ENCODE data around the gene GRK3.
A peak's percentile ranks its signal among the peaks of the same experiment; 100 is the strongest.

The GRK3 gene

DNA sequence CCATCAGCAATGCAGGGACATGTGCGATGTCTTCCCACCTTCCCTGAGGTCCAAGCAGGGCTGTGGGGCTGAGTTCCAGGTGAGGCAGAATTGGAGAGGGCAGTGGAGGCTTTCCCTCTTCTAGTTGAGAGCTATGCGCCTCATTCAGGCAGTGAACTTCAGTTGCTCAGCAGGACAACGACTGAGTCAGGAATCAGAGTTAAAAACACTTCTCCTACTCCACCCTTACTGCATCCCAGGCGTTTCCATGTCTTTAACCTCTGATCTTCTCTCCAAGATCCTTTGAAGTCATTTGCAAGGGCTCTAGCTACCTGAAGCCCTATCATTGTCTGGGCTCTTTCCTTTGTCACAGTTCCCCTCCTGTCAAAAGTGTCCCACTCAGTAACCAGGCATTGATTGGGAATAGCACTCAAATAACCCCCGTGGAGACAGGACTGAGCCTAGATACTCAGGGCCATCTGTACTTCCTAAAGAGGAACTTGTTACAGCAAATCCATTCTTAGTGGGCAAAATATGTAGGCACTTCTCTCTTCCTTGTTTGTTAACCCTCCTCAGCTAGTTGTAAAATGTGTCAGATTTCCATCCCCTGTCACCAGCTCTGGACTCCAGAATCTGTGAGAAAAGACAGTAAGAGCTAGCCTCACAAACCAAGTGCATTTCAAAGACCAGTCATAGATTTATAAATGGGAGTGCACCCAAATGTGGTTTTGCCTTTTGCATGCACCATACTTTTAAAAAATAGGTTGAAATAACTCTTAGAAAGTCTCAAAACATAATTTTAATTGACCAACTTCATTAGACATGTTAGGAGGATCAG lies 105.0 kb downstream of the GRK3 start:
- no peak for DNase-seq

DNA sequence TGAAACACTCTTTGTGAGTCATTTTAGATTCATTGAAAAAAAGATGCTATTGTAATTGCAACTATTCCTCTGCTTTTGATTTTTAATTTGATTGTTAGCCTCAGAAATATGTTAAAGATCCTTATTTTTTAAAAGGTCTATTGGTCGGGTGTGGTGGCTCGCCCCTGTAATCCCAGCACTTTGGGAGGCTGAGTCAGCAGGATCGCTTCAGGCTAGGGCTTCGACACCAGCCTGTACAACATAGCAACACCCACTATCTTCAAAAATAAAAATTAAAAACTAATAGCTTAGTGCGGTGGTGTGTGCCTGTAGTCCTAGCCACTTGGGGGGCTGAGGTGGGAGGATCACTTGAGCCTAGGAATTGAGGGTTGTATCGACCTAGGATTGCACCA lies 105.6 kb downstream of the GRK3 start:
- no peak for DNase-seq

DNA sequence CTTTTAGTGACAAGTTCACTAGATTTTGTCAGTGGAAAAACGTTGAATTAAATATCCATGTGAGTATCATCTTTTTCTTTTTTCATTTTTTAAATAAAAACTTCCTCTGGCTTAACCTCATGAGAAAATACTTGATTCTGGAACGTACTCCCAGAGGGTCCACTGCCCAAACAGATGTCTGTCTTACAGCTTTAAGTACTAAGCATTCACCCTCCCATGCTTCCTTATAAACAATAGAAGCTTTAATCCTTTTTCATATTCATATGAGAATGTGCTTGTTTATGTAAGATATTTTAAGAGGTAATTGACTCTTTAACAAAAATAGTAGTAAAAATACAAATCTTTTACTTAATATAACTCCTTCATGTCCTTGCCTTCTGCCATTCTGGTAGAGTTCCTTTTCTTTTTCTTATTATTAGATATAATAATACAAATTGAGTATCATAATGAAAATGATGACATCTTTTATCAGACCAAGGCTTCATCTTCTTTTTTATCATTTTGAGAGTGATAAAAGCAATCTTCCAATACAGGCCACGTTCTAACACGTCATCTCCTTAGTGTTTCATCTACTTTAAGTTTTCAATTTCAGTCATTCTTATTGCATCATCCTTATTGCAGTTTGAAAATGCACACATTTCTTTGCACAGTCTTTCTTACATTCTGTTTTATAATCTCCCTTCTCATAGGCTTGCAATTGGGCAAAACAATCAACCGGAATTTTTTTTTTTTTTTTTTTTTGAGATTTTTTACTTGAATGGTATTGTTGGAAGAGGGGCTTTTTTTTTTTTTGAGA lies 108.0 kb downstream of the GRK3 start:
- no peak for DNase-seq

DNA sequence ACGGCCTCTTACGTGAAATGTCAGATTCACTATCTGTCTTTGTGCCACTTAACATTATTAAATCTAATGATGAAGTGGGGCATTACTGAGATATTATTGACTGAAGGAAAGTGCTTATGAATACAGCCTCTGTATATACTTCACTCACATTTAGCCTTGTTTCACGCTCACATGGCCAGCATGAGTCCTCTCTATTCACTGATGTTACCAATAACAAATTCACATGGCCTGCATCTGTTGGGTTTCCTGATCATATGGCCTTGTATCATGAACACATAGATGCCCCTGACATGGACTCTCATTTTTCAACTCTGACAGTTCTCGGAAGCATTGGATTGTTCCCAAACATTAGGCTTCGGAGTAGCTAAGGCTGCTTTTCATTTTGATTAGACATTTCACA lies 109.2 kb downstream of the GRK3 start:
- DNase-seq: no peak

DNA sequence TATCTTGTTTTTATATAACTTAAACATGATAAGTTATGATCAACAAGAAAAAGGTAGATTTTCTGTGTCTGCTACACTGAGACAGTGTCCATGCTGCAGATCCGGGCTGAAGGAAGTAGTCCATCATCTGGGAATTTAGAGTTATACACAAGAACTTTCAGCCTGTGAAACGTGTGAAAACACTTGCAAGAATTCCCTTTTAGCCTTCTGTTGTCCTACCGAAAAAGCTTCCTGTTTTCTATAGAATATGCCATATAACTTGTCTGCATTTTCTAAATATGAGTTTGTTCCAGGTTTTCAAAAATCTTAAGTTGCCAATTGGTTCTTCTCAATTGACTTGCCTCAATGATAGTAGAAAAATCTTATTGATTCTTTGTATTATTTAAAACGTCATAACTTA lies 113.2 kb downstream of the GRK3 start:
- DNase-seq: no peak

DNA sequence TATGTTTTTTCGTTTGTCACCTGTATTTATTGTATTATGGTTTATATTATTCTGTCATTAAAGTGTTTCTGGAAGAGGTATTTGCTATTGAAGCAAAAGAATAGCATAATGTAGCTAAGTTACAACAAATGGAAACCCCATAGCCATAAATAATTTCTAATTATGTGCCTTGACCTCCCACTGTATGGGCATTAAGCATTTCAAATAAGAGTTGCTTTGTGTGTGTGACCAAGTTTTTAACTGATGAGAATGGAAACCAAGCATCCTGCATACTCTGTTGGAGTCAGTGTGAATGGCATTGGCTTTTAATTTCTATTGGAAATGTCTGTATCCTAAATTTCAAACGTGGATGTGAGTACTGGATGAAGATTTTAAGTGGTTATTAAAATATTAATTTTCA lies 115.6 kb downstream of the GRK3 start:
- DNase-seq: no peak

DNA sequence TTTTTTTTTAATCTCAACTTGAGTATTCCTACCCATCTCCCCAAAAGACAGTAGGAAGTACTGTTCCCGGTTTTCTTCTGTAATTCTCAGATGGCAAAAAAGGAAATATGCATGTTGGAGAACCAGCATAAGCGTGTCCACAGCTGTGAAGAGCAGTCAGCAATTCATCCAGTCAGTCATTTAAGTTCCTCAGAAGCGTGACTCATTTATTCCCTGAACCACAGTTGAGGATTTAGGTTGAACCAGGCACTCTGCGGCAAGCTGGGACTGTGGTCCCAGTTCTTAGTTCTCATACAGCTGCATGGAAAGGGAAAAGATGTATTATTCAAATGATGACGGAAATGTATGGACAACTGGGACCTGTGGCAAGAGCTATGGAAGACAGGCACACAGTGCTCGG lies 116.5 kb downstream of the GRK3 start:
- no peak for DNase-seq

DNA sequence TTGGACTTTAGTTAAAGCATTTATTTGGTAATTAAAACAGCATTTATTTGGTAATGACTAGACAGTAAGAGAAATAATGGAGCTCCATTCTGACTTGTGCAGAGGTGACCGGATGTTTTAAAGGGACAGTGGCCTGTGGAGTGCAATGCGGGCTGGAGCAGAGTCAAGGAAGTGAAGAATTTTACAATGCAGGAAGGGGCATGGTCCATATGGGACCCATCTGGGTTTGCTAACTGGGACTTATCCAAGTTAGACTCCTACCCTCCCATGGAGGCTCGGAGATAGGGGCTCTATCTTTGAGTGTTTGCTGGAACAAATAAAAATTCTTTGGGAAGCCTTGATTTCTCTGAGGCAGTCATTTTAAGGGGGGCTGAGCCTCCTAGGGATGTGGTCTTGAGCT lies 117.6 kb downstream of the GRK3 start:
- no peak for DNase-seq

DNA sequence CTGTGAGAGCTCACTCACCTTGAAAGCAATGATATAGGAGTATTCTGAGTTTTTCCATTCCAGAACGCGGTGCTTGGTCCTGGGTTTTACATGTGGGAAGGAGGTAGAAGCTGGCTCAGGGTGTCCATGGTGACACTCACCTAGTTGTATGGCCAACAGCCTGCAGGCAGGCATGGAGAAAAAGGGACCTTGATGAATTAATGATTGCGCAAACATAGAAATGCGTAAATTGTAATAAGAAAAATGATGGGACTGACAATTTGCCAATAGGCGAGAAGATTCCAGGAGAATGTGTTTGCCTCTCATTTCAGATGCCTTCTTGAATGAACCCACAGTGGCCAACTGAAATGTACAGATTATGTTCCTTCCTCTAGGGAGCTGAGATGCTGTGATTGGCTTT lies 124.2 kb downstream of the GRK3 start:
- no peak for DNase-seq

DNA sequence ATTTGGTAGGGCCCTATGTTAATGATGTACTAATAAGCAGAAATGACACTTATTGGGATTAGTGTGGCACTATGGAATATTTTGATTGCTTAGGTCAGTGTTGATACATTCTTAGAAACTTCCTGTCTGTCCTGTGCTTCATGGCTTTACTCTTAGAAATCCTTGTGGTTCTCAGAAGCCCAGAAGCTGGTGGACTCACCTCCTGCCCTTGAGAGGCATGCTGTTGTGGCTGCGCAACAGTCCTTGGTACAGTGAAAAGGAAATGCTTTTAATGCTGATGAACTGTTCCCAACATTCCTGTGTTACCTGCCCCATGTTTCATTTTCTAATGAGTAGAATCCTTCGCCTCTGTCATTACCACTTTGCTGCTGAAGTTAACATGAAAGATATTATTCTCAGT lies 125.2 kb downstream of the GRK3 start:
- no peak for DNase-seq

DNA sequence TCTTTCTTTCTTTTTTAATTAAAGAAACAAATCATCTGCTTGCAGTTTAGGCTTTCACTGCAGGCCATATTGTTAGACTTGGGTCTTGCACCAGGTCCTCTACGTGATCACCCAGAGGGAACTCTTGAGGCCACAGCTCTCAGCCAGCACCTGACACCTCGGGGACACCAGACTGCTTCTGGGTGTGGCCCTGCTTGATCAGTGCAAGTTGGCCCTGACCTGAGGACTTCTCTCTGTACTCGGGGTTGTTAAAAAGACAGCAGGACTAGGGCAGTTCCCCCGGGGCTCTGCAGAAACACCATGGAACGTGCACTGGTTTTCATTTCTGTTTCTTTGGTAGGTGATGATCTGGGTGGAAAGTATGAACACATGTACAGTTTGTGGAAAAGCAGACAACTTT lies 126.3 kb downstream of the GRK3 start:
- DNase-seq: no peak

DNA sequence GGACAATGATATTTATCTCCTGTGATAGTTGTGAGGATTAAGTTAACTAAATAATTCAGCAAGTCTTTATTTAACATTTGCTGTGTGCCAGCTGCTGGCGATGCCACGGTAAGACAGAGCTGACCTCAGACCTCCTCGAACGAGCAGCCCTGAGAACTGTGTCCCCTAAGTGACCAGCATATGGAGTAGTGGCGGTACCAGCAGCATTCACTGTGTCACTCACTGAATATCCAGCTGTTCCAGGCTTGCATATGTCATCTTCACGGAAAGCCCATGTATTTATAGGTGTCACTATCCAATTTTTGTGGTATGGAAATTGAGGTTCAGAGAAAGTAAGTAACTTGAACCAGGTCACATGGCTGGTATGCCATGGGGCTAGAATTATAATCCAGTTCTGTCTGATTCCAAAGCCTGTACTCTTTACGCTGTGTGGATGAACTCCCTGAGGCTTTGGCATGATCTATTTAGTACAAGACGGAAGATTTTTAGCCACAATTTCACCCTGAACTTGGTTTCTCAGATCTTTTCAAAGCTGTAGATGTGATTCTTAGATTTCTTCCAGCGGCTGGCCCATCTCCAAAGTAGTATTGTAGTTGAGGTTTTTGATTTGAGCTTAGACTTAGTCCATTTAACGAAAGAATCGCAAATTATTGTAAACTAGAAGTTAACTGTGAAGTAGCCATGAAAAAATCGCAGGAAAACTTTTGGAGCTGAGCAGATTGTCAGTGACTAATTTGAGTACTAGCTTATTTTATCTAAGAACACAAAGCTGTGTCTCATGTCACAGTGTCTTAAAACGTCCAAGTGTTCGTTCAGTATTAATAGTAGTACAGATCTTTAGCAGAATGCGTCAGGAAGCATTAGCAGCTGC lies 128.2 kb downstream of the GRK3 start:
- DNase-seq: peak; percentile 44

DNA sequence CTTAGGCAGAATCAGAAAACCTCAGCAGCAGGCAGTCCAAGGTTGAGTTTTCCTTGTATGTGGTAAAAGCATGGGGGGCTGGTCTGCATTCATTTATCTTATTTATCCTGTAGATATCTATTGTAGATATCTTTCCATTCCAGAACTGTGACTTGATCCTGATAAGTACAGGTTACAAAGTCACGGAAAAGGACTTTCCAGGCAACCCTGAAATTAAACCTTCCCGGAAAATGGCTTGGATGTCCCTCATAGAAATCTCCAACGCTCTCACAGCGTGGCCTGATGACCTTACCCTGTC lies 128.7 kb downstream of the GRK3 start:
- no peak for DNase-seq

DNA sequence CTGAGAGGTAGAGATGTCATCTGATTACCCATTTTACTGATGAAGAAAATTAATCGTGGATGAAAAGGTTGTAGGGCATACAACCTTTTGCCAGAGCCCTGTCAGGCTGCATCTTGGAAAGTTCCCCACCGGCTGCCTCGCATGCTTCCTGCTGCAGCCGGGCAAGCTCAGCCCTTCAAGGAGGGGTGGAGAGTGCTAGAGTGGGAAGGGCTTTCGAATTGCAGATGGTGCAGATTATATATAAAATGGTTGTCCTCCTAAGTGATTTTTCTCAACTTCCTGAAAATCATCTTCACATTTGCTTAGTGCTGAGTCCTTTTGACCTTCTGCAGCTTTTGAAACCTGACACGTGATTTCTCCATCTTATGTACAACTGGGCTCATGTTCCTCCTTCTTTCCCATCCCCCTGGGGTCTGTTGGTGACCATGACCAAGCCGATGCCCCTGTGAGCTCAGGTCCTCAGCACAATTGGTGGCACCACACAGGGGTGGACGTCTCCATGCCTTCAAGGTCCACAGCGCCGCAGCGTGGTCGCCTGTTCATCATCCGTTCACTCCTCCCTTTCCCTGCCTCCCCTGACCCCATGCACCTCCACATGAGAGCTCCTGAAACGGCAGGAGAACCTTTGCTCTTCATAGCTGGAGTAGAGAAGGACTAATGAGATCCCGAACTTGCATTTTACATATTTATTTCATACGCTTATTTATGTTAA lies 129.9 kb downstream of the GRK3 start:
- DNase-seq: no peak

DNA sequence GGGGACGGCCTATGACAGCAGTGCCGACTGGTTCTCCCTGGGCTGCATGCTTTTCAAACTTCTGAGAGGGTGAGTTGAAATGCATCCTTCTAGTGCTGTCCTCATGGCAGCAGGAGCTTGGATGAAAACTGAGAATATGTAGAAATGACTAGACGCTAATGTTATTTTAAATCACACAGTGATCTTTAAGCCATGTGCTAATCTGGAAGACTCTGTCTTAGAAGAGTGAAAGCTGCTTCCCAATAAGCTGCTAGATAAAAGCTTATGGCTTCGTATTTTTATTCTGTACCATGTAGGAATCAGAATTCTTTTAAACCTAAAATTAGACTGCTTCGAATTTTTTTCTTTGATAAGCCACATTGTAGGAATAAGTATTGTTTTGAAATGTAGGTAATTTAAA lies 130.7 kb downstream of the GRK3 start:
- DNase-seq: no peak

DNA sequence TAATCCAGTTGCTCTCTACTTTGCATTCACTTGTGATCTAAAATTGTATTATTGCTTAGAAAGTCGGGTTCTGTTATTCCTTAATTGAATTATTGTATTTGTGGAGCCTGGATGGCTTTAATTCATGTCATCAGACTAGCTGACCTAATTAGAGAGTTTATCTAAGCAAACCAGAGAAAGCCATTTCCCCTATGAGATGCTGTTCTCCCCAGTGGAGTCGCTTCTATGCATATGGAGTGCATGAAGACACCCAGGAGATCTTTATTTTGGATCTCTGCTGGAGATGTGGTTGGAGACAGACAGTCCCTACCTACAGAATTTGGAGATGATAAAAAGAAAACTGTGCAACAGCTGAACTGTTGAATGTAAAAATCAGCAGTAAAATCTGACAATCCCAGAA lies 132.3 kb downstream of the GRK3 start:
- DNase-seq: no peak

DNA sequence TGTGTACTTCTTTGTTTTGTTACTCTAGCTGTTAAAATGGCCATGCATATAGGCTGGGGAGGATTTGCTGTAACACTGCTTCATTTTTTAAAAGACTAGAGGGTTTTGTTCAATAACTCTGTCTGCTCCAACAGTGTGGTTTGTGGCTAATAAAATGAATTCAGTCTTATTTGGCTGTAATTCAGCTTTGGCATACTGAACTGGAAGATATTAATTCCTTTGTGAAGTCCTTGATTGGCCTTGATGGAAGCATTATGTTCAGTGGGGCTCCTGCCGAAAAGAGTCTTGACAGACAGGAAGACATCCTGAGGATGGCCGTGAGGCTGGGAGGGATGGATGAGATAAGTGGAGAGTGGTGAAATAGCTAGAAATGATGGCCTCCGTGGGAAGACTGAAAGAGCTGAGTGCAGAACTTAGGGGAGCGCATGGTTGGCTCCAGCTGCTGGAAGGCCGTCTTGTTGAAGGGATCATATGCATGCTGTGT lies 132.7 kb downstream of the GRK3 start:
- DNase-seq: peak; percentile 46

DNA sequence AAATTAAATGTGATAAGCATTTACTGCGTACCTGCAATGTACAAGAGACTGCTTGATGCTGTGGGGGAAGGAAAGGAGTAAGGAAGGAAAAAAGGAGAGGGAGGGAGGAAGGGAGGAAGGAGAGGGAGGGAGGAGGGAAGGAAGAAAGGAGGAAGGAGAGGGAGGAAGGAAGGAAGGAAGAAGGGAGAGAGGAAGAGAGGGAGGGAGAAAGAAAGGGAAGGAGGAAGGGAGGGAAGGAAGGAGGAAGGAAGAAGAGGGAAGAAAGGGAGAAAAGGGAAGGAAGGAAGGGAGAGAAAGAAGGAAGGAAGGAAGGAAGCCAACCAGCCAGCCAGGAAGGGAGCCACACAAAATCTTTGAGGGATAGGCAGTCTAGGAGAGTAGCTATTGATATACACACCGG lies 133.5 kb downstream of the GRK3 start:
- no peak for DNase-seq

DNA sequence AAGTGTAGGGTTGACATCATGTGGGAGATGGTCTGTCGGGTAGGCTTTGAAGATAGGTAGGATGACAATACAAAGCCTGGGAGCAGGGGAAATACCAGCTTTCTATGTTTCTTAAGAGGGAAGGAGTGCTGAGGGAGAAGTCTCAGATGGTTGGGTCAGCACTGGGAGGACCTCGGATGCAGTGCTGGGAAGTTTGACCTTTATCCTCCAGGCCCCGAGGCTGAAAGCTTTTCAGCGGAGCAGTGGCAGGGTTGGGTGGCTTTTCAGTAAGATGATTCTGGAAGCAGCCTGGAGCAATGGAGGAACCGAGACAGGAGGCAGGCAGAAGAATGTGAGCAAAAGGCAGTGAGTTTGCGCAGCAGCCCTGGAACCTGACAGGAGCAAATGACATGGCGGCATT lies 134.0 kb downstream of the GRK3 start:
- DNase-seq: no peak

DNA sequence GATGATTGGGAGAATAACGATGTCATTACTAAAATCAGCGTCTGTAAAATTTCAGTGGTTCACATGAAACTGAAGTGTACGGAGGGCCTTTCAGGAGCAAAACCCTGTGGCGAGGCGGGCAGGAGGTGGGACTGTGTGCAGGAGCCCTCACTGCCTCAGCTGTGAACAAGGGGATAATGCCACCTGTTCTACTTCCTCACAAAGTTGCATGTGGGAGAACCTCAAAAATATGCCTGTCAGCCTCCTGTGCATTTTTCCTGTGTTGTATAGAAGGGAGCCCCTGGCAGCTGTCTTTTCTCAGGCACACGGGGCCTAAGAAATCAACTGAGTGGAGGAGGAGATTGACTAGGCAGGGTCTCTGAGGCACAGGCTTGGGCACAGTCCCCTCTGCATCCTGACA lies 134.5 kb downstream of the GRK3 start:
- DNase-seq: peak; percentile 10

DNA sequence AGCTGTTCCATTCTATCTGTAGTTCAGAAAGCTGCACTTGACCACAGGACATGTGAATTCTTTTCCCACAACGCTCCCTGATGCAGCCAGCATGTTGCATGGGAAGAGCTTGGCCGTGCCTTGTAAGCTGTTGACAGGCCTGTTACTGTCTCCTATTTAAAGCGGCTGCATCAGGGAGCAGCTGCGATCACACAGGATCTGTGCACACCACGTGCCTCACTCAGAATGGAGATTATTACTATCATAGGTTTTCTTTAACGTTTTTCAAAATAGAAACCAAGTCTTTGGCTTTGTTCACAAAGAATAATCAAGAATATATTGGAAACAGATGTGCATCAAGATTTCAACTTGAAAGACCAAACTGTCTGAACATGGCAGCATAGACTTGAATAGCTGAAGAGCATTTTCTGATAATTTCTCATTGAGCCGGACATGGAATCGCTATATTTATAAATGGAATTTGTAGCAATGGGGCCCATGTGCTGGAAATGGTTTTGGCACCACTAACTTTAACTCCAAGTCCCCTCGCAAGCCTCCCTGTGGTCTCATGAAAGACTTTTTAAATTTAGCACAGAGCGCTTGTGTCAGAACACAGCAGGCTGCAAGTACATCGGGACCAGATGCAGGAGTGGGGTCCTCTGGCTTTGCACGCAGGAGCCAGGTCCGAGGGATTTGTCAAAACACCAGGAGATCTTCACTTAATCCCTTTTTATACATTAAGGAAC lies 136.7 kb downstream of the GRK3 start:
- DNase-seq: peak; percentile 70

DNA sequence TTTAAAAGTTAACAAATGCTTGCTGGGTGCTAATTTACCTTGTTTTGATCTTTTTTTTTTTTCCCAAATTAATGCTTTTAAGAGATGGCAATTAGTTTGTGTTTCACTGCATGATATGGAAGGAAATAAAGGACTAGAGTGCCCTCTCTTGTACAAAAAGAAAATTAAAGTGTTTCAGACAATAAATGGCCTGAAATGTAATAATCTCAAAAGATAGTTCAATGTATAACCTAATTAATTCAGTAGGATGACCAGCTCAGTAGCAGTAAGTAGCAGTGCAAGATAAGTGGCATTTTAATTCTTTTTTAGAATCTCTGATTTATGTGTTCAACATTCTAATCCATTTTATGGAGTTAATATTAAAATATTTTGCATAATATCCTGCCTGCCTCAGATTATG lies 137.6 kb downstream of the GRK3 start:
- peak; percentile 59 for DNase-seq
